HepG2 (cell line): ENCODE results near the gene HIVEP2. TPM values are rescaled to one million over a fixed set of nuclear protein-coding genes. Genes with fewer than 3 reads are reported as not detected.

Experiments
- FOXK1 ChIP-seq: sonication (generic); formaldehyde crosslinking; IDR thresholded peaks from 2 replicates; pipeline ENCODE4 v1.4.0; 2020; ENCODE audit warnings: low read depth, missing genetic modification reagents, borderline replicate concordance
- IRF2 ChIP-seq: IDR thresholded peaks from 2 replicates; pipeline ENCODE4 v1.6.1; 2018; ENCODE audit warnings: missing genetic modification reagents, missing compliant biosample characterization
- JARID2 ChIP-seq: sonication (generic); formaldehyde crosslinking; IDR thresholded peaks from 2 replicates; pipeline ENCODE4 v1.8.1; 2023; ENCODE audit warnings: missing genetic modification reagents, inconsistent platforms; ENCODE audit not compliant: insufficient replicate concordance
- NONO ChIP-seq, 2 experiments: fragments of 450-650 bp in 1 of 2; sonication (generic) in 1 of 2; formaldehyde crosslinking in 1 of 2; IDR thresholded peaks in 1 of 2; conservative IDR thresholded peaks in 1 of 2; 2 replicates each; pipeline versions ENCODE4 v1.6.1 to v1.8.0; 2017 to 2022; ENCODE audit warnings: mild to moderate bottlenecking in 1 of 2, missing genetic modification reagents in 1 of 2, moderate library complexity in 1 of 2
- NR2F1 ChIP-seq, 2 experiments: fragments of 450-650 bp in 1 of 2; formaldehyde crosslinking in 1 of 2; IDR thresholded peaks; 2 replicates each; pipeline versions ENCODE4 v1.5.0 to v1.6.1; 2016 to 2020; ENCODE audit warnings: mild to moderate bottlenecking in 1 of 2, missing compliant biosample characterization in 1 of 2, missing genetic modification reagents in 1 of 2, moderate library complexity in 1 of 2
- PHF20 ChIP-seq: sonication (generic); formaldehyde crosslinking; IDR thresholded peaks from 2 replicates; pipeline ENCODE4 v1.5.0; 2020; ENCODE audit warnings: mild to moderate bottlenecking, missing genetic modification reagents
- RBFOX2 ChIP-seq: fragments of 200-400 bp; formaldehyde crosslinking; IDR thresholded peaks from 2 replicates; pipeline ENCODE4 v1.6.1; 2017; ENCODE audit warnings: low read depth, mild to moderate bottlenecking, low read length
- SMARCC2 ChIP-seq: fragments of 450-650 bp; IDR thresholded peaks from 2 replicates; pipeline ENCODE4 v1.6.1; 2017; ENCODE audit warnings: antibody characterized with exemption, mild to moderate bottlenecking
- TCF7L2 ChIP-seq: IDR thresholded peaks from 2 replicates; pipeline ENCODE4 v1.6.1; 2011; ENCODE audit warnings: mild to moderate bottlenecking, low read depth, low read length, moderate library complexity
- ZNF10 ChIP-seq: sonication (generic); formaldehyde crosslinking; IDR thresholded peaks from 2 replicates; pipeline ENCODE4 v1.4.0; 2020; ENCODE audit warnings: mild to moderate bottlenecking, low read depth, missing genetic modification reagents, borderline replicate concordance
- ZNF138 ChIP-seq: sonication (generic); formaldehyde crosslinking; IDR thresholded peaks from 2 replicates; pipeline ENCODE4 v1.5.0; 2020; ENCODE audit warnings: mild to moderate bottlenecking, low read depth, missing genetic modification reagents
- ZNF205 ChIP-seq: IDR thresholded peaks from 2 replicates; pipeline ENCODE4 v1.6.1; 2018; ENCODE audit warnings: missing biosample characterization, missing genetic modification reagents
- ZNF878 ChIP-seq: sonication (generic); formaldehyde crosslinking; IDR thresholded peaks from 2 replicates; pipeline ENCODE4 v1.8.1; 2023; ENCODE audit warnings: mild to moderate bottlenecking, missing genetic modification reagents, moderate library complexity
- polyA plus RNA-seq, 8 experiments: library from polyadenylated mRNA; depleted of rRNA in 3 of 8; stranded (reverse) in 7 of 8; unstranded in 1 of 8; fragments of >200 nt; fragmentation: Illumina TruSeq in 4 of 8; extraction: Trizol in 4 of 8; gene quantifications; 2 replicates each; pipeline versions ENCODE4 v1.2.1 to v1.2.3, GENCODE V29; 2011 to 2016; ENCODE audit warnings: low read depth in 4 of 8, missing spikeins in 1 of 8, mixed read lengths in 1 of 8; ENCODE audit not compliant: insufficient read depth in 1 of 8
- total RNA-seq, 5 experiments: library from RNA; depleted of rRNA; stranded (reverse); fragments of >200 nt; fragmentation: Illumina TruSeq; extraction: Trizol; gene quantifications; 2 replicates each; pipeline ENCODE4 v1.2.3, GENCODE V29; 2016; ENCODE audit warnings: low read depth in 1 of 5
- TF ChIP-seq, protein P1 (sequence below): sonication (generic); formaldehyde crosslinking; IDR thresholded peaks from 2 replicates; pipeline ENCODE4 v1.5.0; 2020; ENCODE audit warnings: missing genetic modification reagents
- TF ChIP-seq, protein P2 (sequence below): sonication (generic); formaldehyde crosslinking; IDR thresholded peaks from 2 replicates; pipeline ENCODE4 v1.5.1; 2020; ENCODE audit warnings: mild to moderate bottlenecking, missing genetic modification reagents
- TF ChIP-seq, protein P3 (sequence below): sonication (generic); formaldehyde crosslinking; IDR thresholded peaks from 2 replicates; pipeline ENCODE4 v1.9.0; 2021; ENCODE audit warnings: missing genetic modification reagents, borderline replicate concordance
- TF ChIP-seq, protein P4 (sequence below): sonication (generic); formaldehyde crosslinking; IDR thresholded peaks from 2 replicates; pipeline ENCODE4 v1.5.0; 2020; ENCODE audit warnings: missing genetic modification reagents

The HIVEP2 gene
- total and polyA plus RNA-seq, 2 of the 13 experiments (the other 11 are each of a cell fraction or from before 2014, with no cell fraction given) = 3.4 to 12.9 TPM

DNA sequence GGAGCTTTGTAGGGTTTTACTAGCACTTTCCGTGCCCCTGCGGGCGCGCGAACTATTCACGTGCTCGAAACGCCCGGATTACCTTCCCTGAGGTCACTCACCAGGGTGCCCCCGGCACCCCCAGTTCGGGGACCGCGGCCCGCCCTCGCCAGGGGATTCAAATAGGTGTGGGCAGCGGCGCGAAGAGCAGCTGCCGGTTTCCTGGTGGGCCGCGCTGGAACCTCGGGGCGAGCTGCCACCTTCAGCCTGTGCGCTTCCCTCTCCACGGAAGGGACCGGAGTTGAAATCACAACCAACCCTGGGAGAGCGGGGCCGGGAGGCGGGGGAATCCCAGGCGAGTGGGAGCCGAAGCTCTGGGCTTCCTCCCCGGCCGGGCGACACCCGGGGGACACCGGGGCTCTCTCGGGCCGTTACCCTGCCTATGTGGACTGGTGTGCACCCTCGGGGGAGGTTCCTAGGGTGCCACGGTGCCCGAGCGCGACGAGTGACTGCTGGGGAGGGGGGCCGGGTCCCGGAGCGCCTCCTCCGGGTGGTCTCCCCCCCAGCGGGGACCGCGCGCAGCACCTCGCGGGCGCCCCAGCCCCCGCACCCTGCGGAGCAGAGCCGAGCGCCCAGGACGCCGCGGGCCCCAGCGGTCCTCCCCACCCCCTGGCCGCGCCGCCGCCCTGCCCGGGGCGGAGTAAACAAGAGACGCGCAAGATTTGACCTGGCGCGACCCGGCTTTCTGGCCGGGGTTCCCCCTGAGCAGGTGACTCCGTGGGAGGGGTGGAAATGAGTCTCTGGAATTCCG lies 2.1 kb upstream of the HIVEP2 start (continued):
- TF ChIP-seq, protein P1, sequence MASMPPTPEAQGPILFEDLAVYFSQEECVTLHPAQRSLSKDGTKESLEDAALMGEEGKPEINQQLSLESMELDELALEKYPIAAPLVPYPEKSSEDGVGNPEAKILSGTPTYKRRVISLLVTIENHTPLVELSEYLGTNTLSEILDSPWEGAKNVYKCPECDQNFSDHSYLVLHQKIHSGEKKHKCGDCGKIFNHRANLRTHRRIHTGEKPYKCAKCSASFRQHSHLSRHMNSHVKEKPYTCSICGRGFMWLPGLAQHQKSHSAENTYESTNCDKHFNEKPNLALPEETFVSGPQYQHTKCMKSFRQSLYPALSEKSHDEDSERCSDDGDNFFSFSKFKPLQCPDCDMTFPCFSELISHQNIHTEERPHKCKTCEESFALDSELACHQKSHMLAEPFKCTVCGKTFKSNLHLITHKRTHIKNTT (CRISPR knock-in tag) = no peak
- TF ChIP-seq ZNF138 (CRISPR knock-in tag) = peak; percentile 21; the same call in 1 of the 2 replicates
- no peak for TF ChIP-seq JARID2 (CRISPR knock-in tag)
- peak; percentile 86 for TF ChIP-seq FOXK1 (CRISPR knock-in tag)
- TF ChIP-seq SMARCC2 = no peak
- TF ChIP-seq, protein P2, sequence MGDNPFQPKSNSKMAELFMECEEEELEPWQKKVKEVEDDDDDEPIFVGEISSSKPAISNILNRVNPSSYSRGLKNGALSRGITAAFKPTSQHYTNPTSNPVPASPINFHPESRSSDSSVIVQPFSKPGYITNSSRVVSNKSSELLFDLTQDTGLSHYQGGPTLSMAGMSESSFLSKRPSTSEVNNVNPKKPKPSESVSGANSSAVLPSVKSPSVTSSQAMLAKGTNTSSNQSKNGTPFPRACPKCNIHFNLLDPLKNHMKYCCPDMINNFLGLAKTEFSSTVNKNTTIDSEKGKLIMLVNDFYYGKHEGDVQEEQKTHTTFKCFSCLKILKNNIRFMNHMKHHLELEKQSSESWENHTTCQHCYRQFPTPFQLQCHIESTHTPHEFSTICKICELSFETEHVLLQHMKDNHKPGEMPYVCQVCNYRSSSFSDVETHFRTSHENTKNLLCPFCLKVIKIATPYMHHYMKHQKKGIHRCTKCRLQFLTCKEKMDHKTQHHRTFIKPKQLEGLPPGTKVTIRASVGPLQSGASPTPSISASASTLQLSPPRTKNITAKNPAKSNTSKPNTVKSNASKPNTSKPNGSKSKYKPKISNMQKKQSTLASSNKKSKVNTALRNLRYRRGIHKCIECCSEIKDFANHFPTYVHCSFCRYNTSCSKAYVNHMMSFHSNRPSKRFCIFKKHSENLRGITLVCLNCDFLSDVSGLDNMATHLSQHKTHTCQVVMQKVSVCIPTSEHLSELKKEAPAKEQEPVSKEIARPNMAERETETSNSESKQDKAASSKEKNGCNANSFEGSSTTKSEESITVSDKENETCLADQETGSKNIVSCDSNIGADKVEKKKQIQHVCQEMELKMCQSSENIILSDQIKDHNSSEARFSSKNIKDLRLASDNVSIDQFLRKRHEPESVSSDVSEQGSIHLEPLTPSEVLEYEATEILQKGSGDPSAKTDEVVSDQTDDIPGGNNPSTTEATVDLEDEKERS (CRISPR knock-in tag) = no peak
- TF ChIP-seq ZNF10 = no peak
- TF ChIP-seq RBFOX2 = peak; percentile 73
- TF ChIP-seq ZNF205 (CRISPR knock-in tag) = no peak; the same call in 1 of the 2 replicates
- 0 out of 2 replicates have a peak, but pooled peaks have one; percentile 56 for TF ChIP-seq IRF2
- TF ChIP-seq, protein P3, sequence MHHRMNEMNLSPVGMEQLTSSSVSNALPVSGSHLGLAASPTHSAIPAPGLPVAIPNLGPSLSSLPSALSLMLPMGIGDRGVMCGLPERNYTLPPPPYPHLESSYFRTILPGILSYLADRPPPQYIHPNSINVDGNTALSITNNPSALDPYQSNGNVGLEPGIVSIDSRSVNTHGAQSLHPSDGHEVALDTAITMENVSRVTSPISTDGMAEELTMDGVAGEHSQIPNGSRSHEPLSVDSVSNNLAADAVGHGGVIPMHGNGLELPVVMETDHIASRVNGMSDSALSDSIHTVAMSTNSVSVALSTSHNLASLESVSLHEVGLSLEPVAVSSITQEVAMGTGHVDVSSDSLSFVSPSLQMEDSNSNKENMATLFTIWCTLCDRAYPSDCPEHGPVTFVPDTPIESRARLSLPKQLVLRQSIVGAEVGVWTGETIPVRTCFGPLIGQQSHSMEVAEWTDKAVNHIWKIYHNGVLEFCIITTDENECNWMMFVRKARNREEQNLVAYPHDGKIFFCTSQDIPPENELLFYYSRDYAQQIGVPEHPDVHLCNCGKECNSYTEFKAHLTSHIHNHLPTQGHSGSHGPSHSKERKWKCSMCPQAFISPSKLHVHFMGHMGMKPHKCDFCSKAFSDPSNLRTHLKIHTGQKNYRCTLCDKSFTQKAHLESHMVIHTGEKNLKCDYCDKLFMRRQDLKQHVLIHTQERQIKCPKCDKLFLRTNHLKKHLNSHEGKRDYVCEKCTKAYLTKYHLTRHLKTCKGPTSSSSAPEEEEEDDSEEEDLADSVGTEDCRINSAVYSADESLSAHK = no peak
- TF ChIP-seq NR2F1 (CRISPR knock-in tag; IDR thresholded peaks at IDR 0.05) = peak; percentile 90 to 92
- no peak for TF ChIP-seq ZNF878 (CRISPR knock-in tag)
- TF ChIP-seq PHF20 = no peak
- TF ChIP-seq, protein P4, sequence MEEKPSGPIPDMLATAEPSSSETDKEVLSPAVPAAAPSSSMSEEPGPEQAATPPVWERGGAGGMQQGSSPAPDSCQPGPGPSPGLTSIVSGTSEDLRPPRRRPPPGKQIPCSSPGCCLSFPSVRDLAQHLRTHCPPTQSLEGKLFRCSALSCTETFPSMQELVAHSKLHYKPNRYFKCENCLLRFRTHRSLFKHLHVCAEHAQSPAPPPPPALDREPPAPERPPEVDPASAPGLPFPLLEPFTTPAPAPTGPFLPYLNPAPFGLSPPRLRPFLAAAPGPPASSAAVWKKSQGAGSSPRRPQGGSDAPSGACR (CRISPR knock-in tag) = no peak
- TF ChIP-seq TCF7L2 = no peak
- TF ChIP-seq NONO (IDR thresholded peaks at IDR 0.05) = no peak
- no peak; the same call in none of the 2 replicates for TF ChIP-seq NONO (CRISPR knock-in tag; conservative IDR thresholded peaks at IDR 0.05)
